Left ventricle myocardium superior (tissue), 1 donor: ENCODE measurements around the gene TSPAN14. TPM values are rescaled to one million over a fixed set of nuclear protein-coding genes. Genes with fewer than 3 reads are reported as not detected.
A peak's percentile ranks its signal among the peaks of the same experiment; 100 is the strongest.

Source experiments
- ATAC-seq: fragments of 200-7000 bp; cut with Tn5 transposase; one replicate; pipeline ENCODE4 v1.9.1; 2020; ENCODE audit warnings: mild to moderate bottlenecking, moderate library complexity
- DNase-seq: peaks from one replicate; pipeline ENCODE4 v3.0.0-alpha.2; 2020
- intact Hi-C: fragments of 100-400 bp; cut with micrococcal nuclease; formaldehyde crosslinking; loops from one replicate; pipeline ENCODE4 v1.11.0; 2022
- total RNA-seq: library from RNA; stranded (reverse); fragmentation: NEBNext Ultra II Directional; extraction: Animal tissue kit (Norgen Biotek cat#: 25700); gene quantifications from one replicate; pipeline ENCODE4 v1.2.1, GENCODE V29; 2021
- donor health status: DM: no; HTN: yes; CAD: no; lungs with severe emphysema.

TSPAN14 gene
- total RNA-seq, 1 donor from 2014 or later: 41.2 TPM

- ATAC-seq: no peak
- intact Hi-C loops: no loop called here
- no peak for DNase-seq
Observed at GRCh38 chr10:80545258-80545881, 91.3 kb downstream of the TSPAN14 start.

- DNase-seq (peak; percentile 40), ATAC-seq (peak; percentile 87)
- intact Hi-C loops: no loop called here
Observed at GRCh38 chr10:80552151-80552646, 98.1 kb downstream of the TSPAN14 start.

GRCh38 chr10:80553436-80553835 lies 99.3 kb downstream of the TSPAN14 start:
- intact Hi-C loops: no loop called here
- no peak for ATAC-seq
- no peak for DNase-seq

GRCh38 chr10:80554050-80554449 lies 99.9 kb downstream of the TSPAN14 start:
- intact Hi-C loops: no loop called here
- DNase-seq (no peak), ATAC-seq (no peak)

- ATAC-seq: no peak
- no peak for DNase-seq
- intact Hi-C loops: no loop called here
Observed at GRCh38 chr10:80555415-80555814, 101.3 kb downstream of the TSPAN14 start.

GRCh38 chr10:80561950-80562349 lies 107.8 kb downstream of the TSPAN14 start:
- DNase-seq (no peak), ATAC-seq (no peak)
- intact Hi-C loops: no loop called here

- no peak for DNase-seq
- no peak for ATAC-seq
- intact Hi-C loops: no loop called here
Observed at GRCh38 chr10:80567292-80567691, 113.2 kb downstream of the TSPAN14 start.

GRCh38 chr10:80569131-80569895 lies 115.2 kb downstream of the TSPAN14 start:
- DNase-seq: no peak
- no peak for ATAC-seq
- intact Hi-C loops: no loop called here

GRCh38 chr10:80571352-80571751 lies 117.2 kb downstream of the TSPAN14 start:
- intact Hi-C loops: no loop called here
- no peak for ATAC-seq

GRCh38 chr10:80579181-80579763 lies 125.2 kb downstream of the TSPAN14 start:
- intact Hi-C loops: no loop called here
- DNase-seq: no peak
- ATAC-seq: no peak

More at GRCh38 chr10:80571352-80571751, 117.2 kb downstream of the TSPAN14 start:
- no peak for DNase-seq

GRCh38 chr10:80579849-80580637 lies 125.9 kb downstream of the TSPAN14 start:
- DNase-seq: no peak
- intact Hi-C loops: no loop called here
- no peak for ATAC-seq

- no peak for ATAC-seq
- intact Hi-C loops: no loop called here
- no peak for DNase-seq
Observed at GRCh38 chr10:80580638-80581468, 126.7 kb downstream of the TSPAN14 start.

- DNase-seq (no peak), ATAC-seq (no peak)
- intact Hi-C loops: no loop called here
Observed at GRCh38 chr10:80581469-80581835, 127.3 kb downstream of the TSPAN14 start.

- DNase-seq (no peak), ATAC-seq (no peak)
- intact Hi-C loops: no loop called here
Observed at GRCh38 chr10:80582286-80582960, 128.3 kb downstream of the TSPAN14 start.
